GM23248 (cell line): ENCODE data around the gene OR13J1. TPM values are rescaled to one million over a fixed set of nuclear protein-coding genes. Genes with fewer than 3 reads are reported as not detected.

ENCODE experiments used
- DNase-seq: peaks from one replicate; pipeline ENCODE4 v3.0.0-alpha.2; 2015
- H2AFZ ChIP-seq: fragments of 200-600 bp; sonication (generic); 2 replicates; pipeline ENCODE4 v1.6.1; 2016; ENCODE audit warnings: antibody characterized with exemption
- H3F3A ChIP-seq: fragments of 200-600 bp; sonication (generic); 2 replicates; pipeline ENCODE4 v1.6.1; 2016; ENCODE audit warnings: mild to moderate bottlenecking, antibody characterized with exemption, mixed run types; ENCODE audit not compliant: insufficient read depth
- H3K27ac ChIP-seq: fragments of 200-600 bp; sonication (generic); 2 replicates; pipeline ENCODE4 v1.5.1; 2016; ENCODE audit warnings: mild to moderate bottlenecking
- H3K27me3 ChIP-seq: fragments of 200-600 bp; sonication (generic); replicated peaks from 2 replicates; pipeline ENCODE4 v1.6.1; 2016; ENCODE audit warnings: mild to moderate bottlenecking; ENCODE audit not compliant: insufficient read depth
- H3K36me3 ChIP-seq: fragments of 200-600 bp; sonication (generic); 2 replicates; pipeline ENCODE4 v1.6.1; 2016; ENCODE audit warnings: low read depth, mild to moderate bottlenecking
- H3K4me1 ChIP-seq: fragments of 200-600 bp; sonication (generic); 2 replicates; pipeline ENCODE4 v1.6.1; 2016; ENCODE audit warnings: mild to moderate bottlenecking; ENCODE audit not compliant: insufficient read depth
- H3K4me2 ChIP-seq: fragments of 200-600 bp; sonication (generic); one replicate; pipeline ENCODE4 v1.6.1; 2016; ENCODE audit warnings: mild to moderate bottlenecking; ENCODE audit not compliant: unreplicated experiment
- H3K4me3 ChIP-seq: fragments of 200-600 bp; sonication (generic); 2 replicates; pipeline ENCODE4 v1.5.1; 2016; ENCODE audit warnings: mild to moderate bottlenecking
- H3K79me2 ChIP-seq: fragments of 200-600 bp; sonication (generic); 2 replicates; pipeline ENCODE4 v1.6.1; 2016; ENCODE audit warnings: mild to moderate bottlenecking; ENCODE audit not compliant: insufficient read depth
- H3K9ac ChIP-seq: fragments of 200-600 bp; sonication (generic); 2 replicates; pipeline ENCODE4 v1.6.1; 2016; ENCODE audit warnings: mild to moderate bottlenecking
- H3K9me2 ChIP-seq: fragments of 200-600 bp; sonication (generic); 2 replicates; pipeline ENCODE4 v1.6.1; 2016; ENCODE audit warnings: mixed run types, mild to moderate bottlenecking, moderate library complexity; ENCODE audit not compliant: insufficient read depth
- H3K9me3 ChIP-seq: fragments of 200-600 bp; sonication (generic); one replicate; pipeline ENCODE4 v1.6.1; 2017; ENCODE audit warnings: low read depth
- H4K20me1 ChIP-seq: fragments of 200-600 bp; sonication (generic); 2 replicates; pipeline ENCODE4 v1.6.0; 2016; ENCODE audit not compliant: insufficient read depth
- EZH2 ChIP-seq: fragments of 200-600 bp; sonication (generic); IDR thresholded peaks from 2 replicates; pipeline ENCODE4 v1.6.1; 2018; ENCODE audit warnings: antibody characterized with exemption, mild to moderate bottlenecking; ENCODE audit not compliant: insufficient read depth, poor library complexity, severe bottlenecking
- EZH2phosphoT487 ChIP-seq: fragments of 200-600 bp; sonication (generic); IDR thresholded peaks from 2 replicates; pipeline ENCODE4 v1.6.1; 2018; ENCODE audit warnings: antibody characterized with exemption, moderate library complexity, mild to moderate bottlenecking, low read depth; ENCODE audit not compliant: insufficient read depth
- WGBS, 2 experiments: methylation state at CpG; one replicate each; pipeline ENCODE4 v1.1.6; 2015 to 2017; ENCODE audit warnings: low lambda C conversion rate in 2 of 2, low coverage in 1 of 2; ENCODE audit errors: missing lambda C conversion rate in 2 of 2; 5-methylcytosine and 5-hydroxymethylcytosine counted together
- in situ Hi-C: fragments of 300-500 bp; cut with MboI; formaldehyde crosslinking; loops from 2 replicates; pipeline ENCODE4 v1.15.0; 2020
- polyA plus RNA-seq: library from polyadenylated mRNA; unstranded; fragments of >200 nt; fragmentation: Nextera tagmentation; extraction: Ambion mirVana; gene quantifications from 2 replicates; pipeline ENCODE4 v1.2.1, GENCODE V29; 2016
- total RNA-seq: library from RNA; depleted of rRNA; stranded (reverse); fragments of >200 nt; shearing (Covaris generic); gene quantifications from 2 replicates; pipeline ENCODE4 v1.2.3, GENCODE V29; 2014

OR13J1 gene
- total and polyA plus RNA-seq, 2 experiments from 2014 or later, result not detected

DNA sequence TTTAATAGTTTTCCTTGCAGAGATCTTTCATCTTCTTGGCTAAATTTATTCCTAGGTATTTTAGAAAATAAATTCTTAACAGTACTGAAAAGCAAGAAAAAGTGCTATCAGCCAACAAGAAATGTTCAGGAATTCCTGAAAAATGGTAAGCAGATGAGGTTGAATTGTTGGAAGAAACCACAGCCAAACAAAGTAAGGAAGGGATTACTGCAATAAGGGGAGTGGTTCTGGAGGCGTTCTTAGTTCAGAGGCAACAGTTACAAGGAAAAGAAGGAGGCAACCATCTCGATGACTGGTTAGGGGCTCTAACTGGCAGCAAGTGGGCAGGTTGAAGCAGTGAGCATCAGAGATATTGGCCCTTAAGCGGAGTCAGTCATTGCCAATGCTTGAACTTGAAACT, 12.8 kb upstream of the OR13J1 start:
- no peak overlapping the region for H3K4me3 ChIP-seq
- H3K9me2 ChIP-seq, result no peaks in the 10 kb centered on the region
- H3K4me1 ChIP-seq, result peaks cover 12% of the 10 kb centered on the region
- peaks cover 11% of the 10 kb centered on the region for H3F3A ChIP-seq
- H3K4me2 ChIP-seq, result no peak overlapping the region
- H2AFZ ChIP-seq, result peak overlapping the region; percentile 74
- no peaks in the 10 kb centered on the region for H3K27me3 ChIP-seq
- in situ Hi-C loops, result loop anchor here (10.0 kb wide), 1 partner anchor 98 kb away; no protein-coding TSS in a partner anchor
- H3K9me3 ChIP-seq, result no peaks in the 10 kb centered on the region
- H3K79me2 ChIP-seq, result no peaks in the 10 kb centered on the region
- TF ChIP-seq EZH2phosphoT487, result no peak
- TF ChIP-seq EZH2, result no peak
- H3K9ac ChIP-seq, result peak overlapping the region; percentile 0; the same call in 1 of the 2 replicates
- no peaks in the 10 kb centered on the region for H3K36me3 ChIP-seq
- H4K20me1 ChIP-seq, result no peaks in the 10 kb centered on the region
- 23 to 25% methylated on average over 3 of the region's 3 CpGs for WGBS, 2 experiments
- peak; percentile 55 for DNase-seq
- H3K27ac ChIP-seq, result peak overlapping the region; percentile 1; the same call in 1 of the 2 replicates

DNA sequence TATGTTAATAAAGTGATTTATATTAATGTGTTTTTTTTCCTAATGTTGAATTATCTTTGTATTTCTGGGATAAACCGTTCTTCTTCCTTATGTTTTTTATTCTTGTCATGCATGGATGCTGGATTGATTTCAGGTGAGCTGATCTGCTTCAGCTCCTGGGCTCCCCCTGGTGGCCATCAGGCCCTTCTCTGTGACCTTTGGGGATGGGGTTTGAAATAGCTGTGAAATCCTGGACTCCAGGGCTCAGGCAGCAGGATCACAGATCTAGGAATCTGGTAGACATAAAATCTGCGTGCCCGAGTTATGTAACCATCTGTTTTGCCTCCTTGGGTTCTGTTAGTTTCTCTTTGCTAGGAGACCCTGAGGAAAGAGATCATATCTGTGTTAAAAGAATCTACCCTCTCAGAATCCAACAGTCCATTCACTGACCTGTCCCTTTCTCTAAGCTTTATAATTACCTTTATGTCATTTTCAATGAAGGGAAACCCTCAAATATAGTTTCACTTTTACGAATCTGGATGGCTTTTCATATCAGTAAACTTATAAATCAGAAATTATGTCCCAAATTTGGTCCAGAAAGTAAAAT, 12.2 kb upstream of the OR13J1 start:
- Histone ChIP-seq H3K36me3 (no peaks in the 10 kb centered on the region), H3K27me3 (no peaks in the 10 kb centered on the region), H4K20me1 (no peaks in the 10 kb centered on the region), H3K4me1 (peaks cover 12% of the 10 kb centered on the region), H3K9ac (peak overlapping the region; percentile 0; the same call in 1 of the 2 replicates), H2AFZ (peak overlapping the region; percentile 74; the same call in 1 of the 2 replicates), H3K79me2 (no peaks in the 10 kb centered on the region), H3K27ac (peak overlapping the region; percentile 1; the same call in 1 of the 2 replicates), H3K9me2 (no peaks in the 10 kb centered on the region), H3K4me2 (no peak overlapping the region), H3K4me3 (no peak overlapping the region), H3K9me3 (no peaks in the 10 kb centered on the region), H3F3A (peaks cover 11% of the 10 kb centered on the region)
- DNase-seq, result peak; percentile 80
- TF ChIP-seq EZH2phosphoT487 (no peak), EZH2 (no peak)
- in situ Hi-C loops, result loop anchor here (10.0 kb wide), 1 partner anchor 98 kb away; no protein-coding TSS in a partner anchor
- 1% methylated on average over 4 of the region's 4 CpGs for WGBS, 2 experiments

DNA sequence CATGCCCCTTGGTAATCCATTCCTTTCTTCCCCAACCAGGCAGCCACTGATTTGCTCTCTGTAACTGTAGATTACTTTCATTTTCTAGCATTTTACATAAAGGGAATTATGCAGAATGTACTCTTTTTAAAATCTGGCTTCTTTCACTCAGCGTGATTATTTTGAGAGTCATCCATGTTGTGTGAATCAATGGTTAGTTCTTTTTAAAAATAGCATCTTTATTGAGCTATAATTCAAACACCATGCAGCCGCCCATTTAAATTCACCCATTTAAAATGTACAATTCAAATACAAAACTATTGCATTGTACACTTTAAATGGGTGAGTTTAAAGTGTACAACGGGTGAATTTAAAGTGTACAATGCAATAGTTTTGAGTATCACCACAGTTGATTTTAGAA, 2.3 kb upstream of the OR13J1 start:
- WGBS, 2 experiments, result 43 to 44% methylated on average over 3 of the region's 3 CpGs
- no peak overlapping the region for H3K27ac ChIP-seq
- H3K9me3 ChIP-seq, result no peaks in the 10 kb centered on the region
- no peak overlapping the region for H2AFZ ChIP-seq
- H3K4me2 ChIP-seq, result no peak overlapping the region
- no peaks in the 10 kb centered on the region for H3K4me1 ChIP-seq
- H3K36me3 ChIP-seq, result no peaks in the 10 kb centered on the region
- no peak for TF ChIP-seq EZH2phosphoT487
- no peak for TF ChIP-seq EZH2
- DNase-seq, result no peak
- in situ Hi-C loops, result no loop called here
- H3K9ac ChIP-seq, result no peak overlapping the region
- H3K9me2 ChIP-seq, result no peaks in the 10 kb centered on the region
- H3K4me3 ChIP-seq, result no peak overlapping the region
- no peaks in the 10 kb centered on the region for H3F3A ChIP-seq
- no peaks in the 10 kb centered on the region for H3K27me3 ChIP-seq
- no peaks in the 10 kb centered on the region for H4K20me1 ChIP-seq
- H3K79me2 ChIP-seq, result no peaks in the 10 kb centered on the region

DNA sequence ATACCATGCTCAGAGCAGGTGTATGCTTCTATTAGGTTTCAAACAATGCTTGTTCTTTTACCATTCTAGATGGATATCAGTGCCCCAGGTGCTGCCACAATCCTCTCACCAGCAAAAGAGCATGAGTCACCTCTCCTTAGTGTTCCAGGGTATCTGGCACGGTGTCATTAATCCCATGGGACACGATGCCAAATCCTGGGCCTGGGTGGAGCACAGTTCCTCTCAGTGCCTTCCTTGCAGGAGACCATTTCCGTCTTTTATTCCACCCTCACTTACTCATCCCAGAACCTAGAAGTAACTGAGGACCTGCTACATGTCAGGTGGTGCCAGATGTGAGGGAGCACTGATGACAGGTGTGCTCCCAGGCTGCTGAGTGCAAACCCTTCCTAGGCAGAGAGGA, 1.3 kb upstream of the OR13J1 start:
- H3K4me3 ChIP-seq, result no peak overlapping the region
- H3K27me3 ChIP-seq, result no peaks in the 10 kb centered on the region
- no peak for TF ChIP-seq EZH2
- no peak for TF ChIP-seq EZH2phosphoT487
- 46 to 54% methylated on average over 3 of the region's 3 CpGs for WGBS, 2 experiments
- no peaks in the 10 kb centered on the region for H3K79me2 ChIP-seq
- no peaks in the 10 kb centered on the region for H3K9me3 ChIP-seq
- no peaks in the 10 kb centered on the region for H3K9me2 ChIP-seq
- in situ Hi-C loops, result no loop called here
- H3K4me2 ChIP-seq, result no peak overlapping the region
- H3K9ac ChIP-seq, result no peak overlapping the region
- H4K20me1 ChIP-seq, result no peaks in the 10 kb centered on the region
- no peak overlapping the region for H3K27ac ChIP-seq
- H3K36me3 ChIP-seq, result no peaks in the 10 kb centered on the region
- no peak for DNase-seq
- no peaks in the 10 kb centered on the region for H3K4me1 ChIP-seq
- no peaks in the 10 kb centered on the region for H3F3A ChIP-seq
- no peak overlapping the region for H2AFZ ChIP-seq
